ACHN (cell line): ENCODE results near the gene ARFGAP3.

Source experiments
- DNase-seq: peaks from one replicate; pipeline ENCODE4 v3.0.0-alpha.2; 2015
- in situ Hi-C: cut with HindIII; loops from 2 replicates; pipeline ENCODE4 v1.10.0; 2017; ENCODE audit warnings: low sequenced_read_pairs, low pct_ligation_motif_present, low pct_unique_long_range_greater_than_20kb

ARFGAP3 gene

GRCh38 chr22:42869888-42870480 is 12.9 kb upstream of the ARFGAP3 start:
- no peak for DNase-seq
- in situ Hi-C loops, result no loop called here

GRCh38 chr22:42869463-42869862 is 12.4 kb upstream of the ARFGAP3 start:
- in situ Hi-C loops, result no loop called here
- no peak for DNase-seq

GRCh38 chr22:42868751-42869251 is 11.7 kb upstream of the ARFGAP3 start:
- DNase-seq, result no peak
- in situ Hi-C loops, result no loop called here

GRCh38 chr22:42866100-42866499 is 9.0 kb upstream of the ARFGAP3 start:
- in situ Hi-C loops, result no loop called here

GRCh38 chr22:42865536-42865935 is 8.5 kb upstream of the ARFGAP3 start:
- DNase-seq, result no peak
- in situ Hi-C loops, result no loop called here

More at GRCh38 chr22:42866100-42866499, 9.0 kb upstream of the ARFGAP3 start:
- DNase-seq, result no peak

- DNase-seq, result peak; percentile 14
- in situ Hi-C loops, result no loop called here
These were observed 6.4 kb upstream of the ARFGAP3 start for GRCh38 chr22:42863349-42863961.

GRCh38 chr22:42862045-42862734 is 5.1 kb upstream of the ARFGAP3 start:
- DNase-seq, result no peak
- in situ Hi-C loops, result no loop called here

- no peak for DNase-seq
- in situ Hi-C loops, result no loop called here
These were observed 3.9 kb upstream of the ARFGAP3 start for GRCh38 chr22:42860968-42861367.

GRCh38 chr22:42857845-42858481 is 890 bp upstream of the ARFGAP3 start:
- in situ Hi-C loops, result no loop called here
- no peak for DNase-seq

- in situ Hi-C loops, result no loop called here
- DNase-seq, result peak; percentile 17
These were observed 751 bp downstream of the ARFGAP3 start for GRCh38 chr22:42856179-42856864.

- DNase-seq, result no peak
- in situ Hi-C loops, result no loop called here
These were observed 1.4 kb downstream of the ARFGAP3 start for GRCh38 chr22:42855721-42856120.

GRCh38 chr22:42855211-42855610 is 1.9 kb downstream of the ARFGAP3 start:
- in situ Hi-C loops, result no loop called here
- no peak for DNase-seq

GRCh38 chr22:42848941-42849550 is 8.0 kb downstream of the ARFGAP3 start:
- in situ Hi-C loops, result no loop called here

GRCh38 chr22:42847110-42847509 is 10.0 kb downstream of the ARFGAP3 start:
- in situ Hi-C loops, result no loop called here

More at GRCh38 chr22:42848941-42849550, 8.0 kb downstream of the ARFGAP3 start:
- no peak for DNase-seq

GRCh38 chr22:42844756-42845155 is 12.3 kb downstream of the ARFGAP3 start:
- in situ Hi-C loops, result no loop called here
- no peak for DNase-seq

More at GRCh38 chr22:42847110-42847509, 10.0 kb downstream of the ARFGAP3 start:
- DNase-seq, result no peak

GRCh38 chr22:42842658-42843370 is 14.3 kb downstream of the ARFGAP3 start:
- in situ Hi-C loops, result no loop called here
- no peak for DNase-seq

GRCh38 chr22:42841444-42841843 is 15.6 kb downstream of the ARFGAP3 start:
- in situ Hi-C loops, result no loop called here
- peak; percentile 12 for DNase-seq

GRCh38 chr22:42837556-42837955 is 19.5 kb downstream of the ARFGAP3 start:
- no peak for DNase-seq
- in situ Hi-C loops, result no loop called here
